T-helper 1 cell (primary cell): ENCODE data around the gene POLE4.

Experiments used
- DNase-seq, 5 donors: peaks; one replicate each; pipeline ENCODE4 v3.0.0-alpha.2; 2012 to 2020

Gene POLE4

DNA sequence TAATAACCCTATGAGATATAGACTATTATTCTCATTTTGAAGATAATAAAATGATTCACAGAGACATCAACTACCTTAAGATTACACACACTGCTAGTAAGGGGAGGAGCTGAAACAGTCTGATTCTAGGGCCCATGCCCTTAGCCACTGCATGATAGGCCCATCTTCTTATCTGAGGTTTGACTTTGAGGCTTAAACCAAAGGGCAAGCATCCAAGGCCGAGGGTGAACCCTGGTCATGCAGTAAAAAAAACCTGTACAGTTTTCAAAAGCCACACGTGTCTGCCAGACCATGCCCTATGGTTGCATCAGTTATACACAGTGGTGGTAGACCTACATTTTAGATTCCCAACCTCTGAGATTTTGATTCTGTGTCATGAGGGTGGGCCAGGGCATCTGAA is 44.8 kb downstream of the POLE4 start:
- DNase-seq = no peak

DNA sequence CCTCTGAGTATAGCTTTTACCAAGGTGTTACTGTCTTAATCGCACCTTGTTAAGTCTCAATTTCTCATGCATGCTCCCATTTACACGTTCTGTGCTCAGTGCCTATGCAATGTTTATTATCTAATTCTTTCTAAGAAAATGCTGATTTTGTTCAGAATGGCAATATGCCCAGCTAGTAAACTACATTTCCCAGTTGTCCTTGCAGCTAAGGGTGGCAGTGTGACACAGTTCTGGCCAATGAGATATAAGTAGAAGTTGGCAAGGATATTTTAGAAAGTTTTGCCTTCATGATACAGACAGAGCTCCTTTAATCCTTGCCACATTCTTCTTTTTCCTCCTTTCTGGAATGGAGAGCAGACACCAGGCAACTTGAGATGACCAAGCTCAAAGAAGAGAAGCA is 45.3 kb downstream of the POLE4 start:
- DNase-seq = no peak

- no peak for DNase-seq
Measured at GRCh38 chr2:75006041-75006440, 47.6 kb downstream of the POLE4 start.

DNA sequence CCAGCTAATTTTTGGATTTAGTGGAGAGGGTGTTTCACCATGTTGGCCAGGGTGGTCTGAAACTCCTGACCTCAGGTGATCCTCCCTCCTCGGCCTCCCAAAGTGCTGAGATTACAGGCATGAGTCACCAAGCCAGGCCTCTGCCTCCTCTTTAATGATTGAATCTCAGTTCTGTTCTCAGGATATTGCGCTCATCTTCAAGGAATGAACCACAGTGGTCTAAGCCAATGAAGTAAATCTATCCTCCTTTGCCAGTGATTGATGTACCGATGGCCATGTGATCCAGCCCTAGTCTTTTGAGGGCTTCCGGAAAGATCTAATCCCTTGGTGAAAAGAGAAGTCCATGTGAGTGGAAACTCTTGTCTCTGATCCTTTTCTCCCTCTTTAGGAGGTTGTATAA is 48.6 kb downstream of the POLE4 start:
- no peak for DNase-seq

GRCh38 chr2:75007819-75008218 is 49.4 kb downstream of the POLE4 start:
- no peak for DNase-seq

- DNase-seq = no peak
Measured at GRCh38 chr2:75010571-75010970, 52.1 kb downstream of the POLE4 start.

- no peak for DNase-seq
Measured at GRCh38 chr2:75012080-75012479, 53.6 kb downstream of the POLE4 start.

GRCh38 chr2:75018162-75018561 is 59.7 kb downstream of the POLE4 start:
- no peak for DNase-seq
